ENCODE measurements around the gene G6PD. TPM values are rescaled to one million over a fixed set of nuclear protein-coding genes. Genes with fewer than 3 reads are reported as not detected.

The G6PD gene
- total and polyA plus RNA-seq, 2 of the 8 experiments (the other 6 are each of a cell fraction or from before 2014, with no cell fraction given), result 47.3 to 55.1 TPM

- Histone ChIP-seq H2AFZ (ENCODE audit: low read length) (no peak overlapping the region; the same call in 1 of the 2 replicates), H4K91ac (replicated peaks; ENCODE audit: insufficient read length, low read length) (no peak overlapping the region), H3K79me1 (ENCODE audit: low read depth, low read length) (0 out of 2 replicates have a peak, but pooled peaks cover 3% of the 10 kb centered on the region), H3K56ac (replicated peaks; ENCODE audit: insufficient read length, low read depth, low read length) (no peak overlapping the region), H3K27me3 (replicated peaks in 1 of 4; ENCODE audit: control insufficient read depth in 3 of 4, extremely low read depth in 1 of 4, insufficient read depth in 3 of 4, low read length in 3 of 4) (no peaks in the 10 kb centered on the region), H4K8ac (ENCODE audit: extremely low read depth, insufficient read depth, low read length) (no peak overlapping the region), H3K18ac (ENCODE audit: extremely low read depth, low read length) (no peak overlapping the region), H3K36me3 (ENCODE audit: control insufficient read depth in 2 of 4, insufficient read depth in 4 of 4, low read length in 3 of 4) (peaks cover 0 to 10% (median 6%) of the 10 kb centered on the region in 4 experiments; a peak in 5 of 8 replicates), H3K4me3 (ENCODE audit: extremely low read depth in 1 of 4, insufficient read depth in 2 of 4, low read depth in 3 of 4, low read length in 4 of 4) (peak overlapping the region; percentile 75 to 99 (median 88)), H2BK120ac (replicated peaks; ENCODE audit: low read depth, low read length) (no peak overlapping the region), H3K27ac (ENCODE audit: low read depth, low read length) (no peak overlapping the region), H3K4me1 (replicated peaks in 1 of 4; ENCODE audit: control insufficient read depth in 3 of 4, insufficient read depth in 4 of 4, low read length in 3 of 4) (peaks cover 0 to 6% (median 1%) of the 10 kb centered on the region in 4 experiments; a peak in 3 of 7 replicates), H2BK12ac (ENCODE audit: low read depth, low read length) (no peak overlapping the region), H3K79me2 (ENCODE audit: control insufficient read depth in 1 of 2, insufficient read depth in 2 of 2, low read length in 2 of 2) (peaks cover 0 to 21% of the 10 kb centered on the region in 2 experiments; a peak in 2 of 4 replicates), H3K23me2 (ENCODE audit: low read depth, low read length) (peaks cover 5% of the 10 kb centered on the region; the same call in 1 of the 2 replicates), H4K20me1 (replicated peaks in 1 of 2; ENCODE audit: control insufficient read depth in 1 of 2, insufficient read depth in 2 of 2, low read length in 2 of 2) (peaks cover 0 to 6% of the 10 kb centered on the region in 2 experiments), H2BK5ac (ENCODE audit: low read depth, low read length) (no peak overlapping the region), H2BK20ac (ENCODE audit: low read length) (no peak overlapping the region), H3K9ac (replicated peaks in 1 of 4; ENCODE audit: extremely low read depth in 1 of 4, low read depth in 3 of 4, low read length in 3 of 4) (peak overlapping the region; percentile 37 to 83 (median 58)), H3K23ac (ENCODE audit: insufficient read length) (no peak overlapping the region), H3K9me3 (ENCODE audit: insufficient read depth in 2 of 2, low read depth in 1 of 2, low read length in 1 of 2) (no peaks in the 10 kb centered on the region), H3K14ac (ENCODE audit: insufficient read length) (no peak overlapping the region), H2BK15ac (ENCODE audit: low read length) (no peak overlapping the region), H4K5ac (ENCODE audit: insufficient read length, low read depth, low read length) (no peak overlapping the region), H3K4ac (replicated peaks; ENCODE audit: insufficient read length, low read depth, low read length) (no peak overlapping the region), H3K4me2 (ENCODE audit: insufficient read depth in 1 of 2, low read depth in 2 of 2, low read length in 2 of 2) (peak overlapping the region; percentile 85 to 96), H2AK5ac (ENCODE audit: low read depth, low read length) (no peak overlapping the region)
- FAIRE-seq (no peak), DNase-seq (ENCODE audit: low read depth in 1 of 2, low spot score in 2 of 2) (no peak)
- TF ChIP-seq SAP30 (IDR thresholded peaks at IDR 0.05; ENCODE audit: insufficient read depth, insufficient replicate concordance, low read length) (peak; percentile 7), TEAD4 (IDR thresholded peaks at IDR 0.05; ENCODE audit: low read depth, low read length) (no peak)
- 2% methylated on average over 9 of the region's 9 CpGs; no CpG with 5 or more reads in 1 of the 2 experiments for WGBS, 2 experiments (ENCODE audit: extremely low coverage in 1 of 2, insufficient coverage in 1 of 2, insufficient read length in 1 of 2, insufficient replicate concordance in 2 of 2, low coverage in 1 of 2, low lambda C conversion rate in 2 of 2, missing lambda C conversion rate in 1 of 2)
- ChIA-PET POLR2A (ENCODE audit: partially characterized antibody) (interaction anchor here (1.1 to 1.3 kb wide), 2 partner anchors 17 to 57 kb away, joined by 3 to 4 read pairs; partner anchors contain the start of gene SLC10A3), CTCF (ENCODE audit: partially characterized antibody) (no interaction called here)
Measured at GRCh38 chrX:154548028-154548316, 1.3 kb upstream of the G6PD start.

Measured in H1 (cell line).